ENCODE data around the gene SLC24A4.

The SLC24A4 gene, protein sequence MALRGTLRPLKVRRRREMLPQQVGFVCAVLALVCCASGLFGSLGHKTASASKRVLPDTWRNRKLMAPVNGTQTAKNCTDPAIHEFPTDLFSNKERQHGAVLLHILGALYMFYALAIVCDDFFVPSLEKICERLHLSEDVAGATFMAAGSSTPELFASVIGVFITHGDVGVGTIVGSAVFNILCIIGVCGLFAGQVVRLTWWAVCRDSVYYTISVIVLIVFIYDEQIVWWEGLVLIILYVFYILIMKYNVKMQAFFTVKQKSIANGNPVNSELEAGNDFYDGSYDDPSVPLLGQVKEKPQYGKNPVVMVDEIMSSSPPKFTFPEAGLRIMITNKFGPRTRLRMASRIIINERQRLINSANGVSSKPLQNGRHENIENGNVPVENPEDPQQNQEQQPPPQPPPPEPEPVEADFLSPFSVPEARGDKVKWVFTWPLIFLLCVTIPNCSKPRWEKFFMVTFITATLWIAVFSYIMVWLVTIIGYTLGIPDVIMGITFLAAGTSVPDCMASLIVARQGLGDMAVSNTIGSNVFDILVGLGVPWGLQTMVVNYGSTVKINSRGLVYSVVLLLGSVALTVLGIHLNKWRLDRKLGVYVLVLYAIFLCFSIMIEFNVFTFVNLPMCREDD

DNA sequence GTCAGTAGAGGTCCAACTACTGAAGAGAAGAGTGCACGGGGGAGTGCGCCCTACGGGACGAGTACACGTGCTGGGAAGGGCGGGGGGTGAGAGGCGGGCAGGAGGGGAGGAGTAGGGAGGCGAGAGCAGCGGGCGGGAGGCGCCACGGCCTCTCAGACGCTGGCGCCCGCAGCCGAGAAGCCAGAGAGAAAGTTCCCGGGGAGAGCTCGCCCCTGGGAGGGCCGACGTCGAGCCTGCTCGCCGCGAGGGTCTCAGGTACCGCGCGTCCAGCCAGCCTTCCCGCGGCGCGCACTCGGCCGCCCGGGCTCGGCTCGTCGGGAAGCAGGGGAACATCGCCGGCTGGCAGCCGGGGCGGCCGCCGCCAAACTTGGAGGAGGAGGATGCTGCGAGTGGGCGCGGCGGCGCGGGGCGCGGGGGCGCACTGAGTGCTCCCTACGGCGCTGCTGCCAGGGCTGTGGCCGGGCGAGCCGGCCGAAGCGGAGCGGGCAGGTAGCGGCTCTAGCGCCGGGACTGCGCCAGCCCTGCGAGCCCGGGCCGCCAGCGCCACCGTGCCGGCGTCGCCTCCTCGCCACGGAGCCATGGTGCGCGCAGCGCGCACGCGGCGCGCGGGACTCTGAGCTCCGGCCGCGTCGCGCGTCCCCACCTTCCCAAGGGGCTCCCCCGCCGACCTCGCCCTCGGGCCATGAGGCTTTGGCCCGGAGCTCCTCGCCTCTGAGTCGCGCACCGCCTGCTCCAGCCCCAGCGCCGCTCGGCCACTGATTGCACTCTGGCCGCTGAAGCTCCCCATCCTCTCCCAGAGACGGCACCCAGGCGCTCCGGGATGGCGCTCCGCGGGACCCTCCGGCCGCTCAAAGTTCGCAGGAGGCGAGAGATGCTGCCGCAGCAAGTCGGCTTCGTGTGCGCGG, at the start of gene SLC24A4:
Gene SLC24A4 (plus strand): TSS at position 155 of the 905 bp plus-strand sequence. CDS start 666 bp downstream, at position 821.
- DNase-seq (ENCODE audit: low read depth, low spot score): no peak
- no peak within 1 kb of the TSS for H3K27ac ChIP-seq

DNA sequence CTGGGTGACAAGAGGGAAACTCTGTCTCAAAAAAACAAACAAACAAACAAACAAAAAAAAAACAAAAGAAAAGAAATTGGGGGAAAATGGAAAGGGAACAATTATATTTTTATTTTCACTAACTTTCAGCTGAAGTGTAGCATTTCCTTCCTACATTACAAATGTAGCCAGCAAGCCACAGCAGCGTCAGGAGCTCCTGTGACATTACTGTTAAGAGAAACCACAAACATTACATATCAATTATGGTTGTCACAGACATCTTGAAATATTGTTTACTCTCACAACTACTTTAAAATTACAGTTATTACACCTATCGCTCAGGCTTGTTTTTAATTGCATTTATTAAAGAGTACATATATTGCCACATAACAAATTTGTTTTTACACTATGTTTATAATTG, 49.8 kb upstream of the SLC24A4 start:
- DNase-seq (ENCODE audit: low read depth, low spot score): no peak
- no peak overlapping the region for H3K27ac ChIP-seq

DNA sequence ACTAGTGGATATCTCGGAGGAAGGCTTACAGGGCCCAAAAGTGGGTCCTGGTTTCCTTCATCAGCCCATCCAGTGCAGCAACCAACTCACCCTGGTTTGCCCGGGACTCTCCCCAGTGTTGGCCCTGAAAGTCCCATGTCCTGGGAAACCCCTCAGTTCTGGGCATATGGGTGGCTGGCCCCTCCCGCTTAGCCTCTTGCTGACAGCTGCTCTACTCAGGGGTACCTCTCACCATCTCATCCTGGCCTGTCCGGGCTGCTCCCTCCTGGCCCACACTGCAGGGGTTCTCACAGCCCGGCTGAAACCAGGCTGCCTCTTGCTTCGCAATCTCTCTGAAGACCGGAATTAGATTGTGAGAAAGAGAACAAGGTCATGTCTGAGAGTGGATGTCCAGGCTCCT, 48.9 kb upstream of the SLC24A4 start:
- H3K27ac ChIP-seq: no peak overlapping the region
- no peak for DNase-seq (ENCODE audit: low read depth, low spot score)

DNA sequence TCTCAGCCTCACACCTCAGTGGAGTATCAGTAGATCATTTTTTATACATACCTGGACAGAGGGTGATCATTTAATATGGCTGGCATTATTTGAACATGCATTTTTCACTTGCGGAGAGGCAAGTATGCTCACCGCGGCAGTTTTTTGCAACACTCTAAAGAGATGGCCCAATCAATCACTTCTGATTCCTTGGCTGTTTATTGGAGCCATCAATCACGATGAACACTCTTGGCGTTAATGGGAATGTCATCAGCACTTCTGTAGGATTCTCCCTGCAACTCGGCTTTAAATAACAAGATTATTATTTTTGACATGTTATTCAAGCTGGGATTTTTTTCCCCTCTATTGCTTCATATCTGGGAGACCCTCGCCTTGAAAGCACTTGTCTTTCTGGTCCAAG, 46.9 kb upstream of the SLC24A4 start:
- no peak for DNase-seq (ENCODE audit: low read depth, low spot score)
- no peak overlapping the region for H3K27ac ChIP-seq

DNA sequence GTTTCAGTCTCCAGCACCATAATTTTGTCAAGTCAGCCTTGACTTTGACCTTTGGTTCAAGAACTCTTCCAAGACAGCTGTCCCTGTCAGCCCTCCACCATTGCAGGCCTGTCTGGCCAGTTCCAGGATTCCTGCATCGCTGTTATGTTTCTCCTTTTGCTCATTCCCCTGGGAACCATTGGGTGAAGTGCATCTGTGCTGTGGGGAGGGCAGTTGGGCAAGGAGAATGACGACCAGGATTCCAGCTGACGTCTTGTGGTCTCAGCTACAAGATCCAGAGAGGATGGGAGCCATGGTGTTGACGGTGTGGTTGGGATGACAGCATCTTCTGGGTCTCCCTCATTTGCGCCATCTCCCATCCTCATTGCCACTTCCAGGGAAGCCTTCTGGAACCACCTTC, 45.9 kb upstream of the SLC24A4 start:
- no peak overlapping the region for H3K27ac ChIP-seq
- no peak for DNase-seq (ENCODE audit: low read depth, low spot score)

DNA sequence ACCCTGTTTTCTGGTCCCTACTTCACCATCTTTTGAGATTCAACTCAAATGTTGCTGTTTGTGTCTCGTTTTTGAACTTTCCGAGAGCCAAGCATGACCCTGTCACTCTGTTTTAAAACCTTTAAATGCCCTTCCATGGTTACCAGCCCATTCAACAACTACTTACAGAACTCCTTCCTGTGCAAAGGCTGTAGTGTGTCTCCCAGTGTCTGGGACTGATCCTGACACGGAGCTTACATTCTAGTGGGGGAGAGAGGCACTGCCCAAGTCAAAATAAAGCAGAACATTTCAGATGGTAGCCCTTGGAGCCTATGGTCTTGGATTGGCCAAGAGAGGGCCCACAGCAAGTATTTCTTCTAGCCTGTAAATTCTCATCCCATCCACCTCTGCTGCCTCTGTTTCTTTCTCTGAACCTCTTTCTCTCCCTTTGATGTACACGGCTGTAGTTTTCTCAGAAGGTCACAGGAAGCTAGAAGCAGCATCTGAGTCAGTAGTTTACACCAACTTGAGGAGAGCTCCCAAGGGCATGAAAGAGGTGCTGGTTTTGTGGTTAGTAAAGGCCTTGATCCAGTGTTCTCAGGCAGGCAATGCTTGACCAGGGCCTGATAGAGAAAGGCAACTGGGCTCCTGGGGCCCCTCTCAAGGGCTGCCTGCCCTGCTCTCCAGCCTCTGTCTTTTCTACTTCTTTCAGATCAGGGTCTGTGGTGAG, 42.3 kb upstream of the SLC24A4 start:
- DNase-seq (ENCODE audit: low read depth, low spot score): no peak
- no peak overlapping the region for H3K27ac ChIP-seq

DNA sequence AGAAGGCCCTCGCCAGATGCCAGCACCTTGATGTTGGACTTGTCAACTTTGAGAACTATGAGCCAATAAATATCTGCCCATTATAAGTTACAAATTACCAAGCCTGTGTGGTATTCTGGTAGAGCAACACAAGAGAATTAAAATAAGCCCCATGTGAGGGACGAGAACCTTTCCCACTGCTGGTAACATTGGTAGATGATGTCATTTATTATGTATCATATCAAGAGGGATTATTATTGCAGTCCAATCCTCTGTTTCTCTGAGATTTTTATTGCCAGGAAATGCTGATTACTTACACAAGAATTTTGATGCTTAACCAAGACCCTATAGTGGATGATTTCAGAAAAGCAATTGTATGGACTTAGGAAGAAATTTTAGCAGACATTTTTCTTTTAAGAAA, 40.3 kb upstream of the SLC24A4 start:
- DNase-seq (ENCODE audit: low read depth, low spot score): no peak
- H3K27ac ChIP-seq: no peak overlapping the region

DNA sequence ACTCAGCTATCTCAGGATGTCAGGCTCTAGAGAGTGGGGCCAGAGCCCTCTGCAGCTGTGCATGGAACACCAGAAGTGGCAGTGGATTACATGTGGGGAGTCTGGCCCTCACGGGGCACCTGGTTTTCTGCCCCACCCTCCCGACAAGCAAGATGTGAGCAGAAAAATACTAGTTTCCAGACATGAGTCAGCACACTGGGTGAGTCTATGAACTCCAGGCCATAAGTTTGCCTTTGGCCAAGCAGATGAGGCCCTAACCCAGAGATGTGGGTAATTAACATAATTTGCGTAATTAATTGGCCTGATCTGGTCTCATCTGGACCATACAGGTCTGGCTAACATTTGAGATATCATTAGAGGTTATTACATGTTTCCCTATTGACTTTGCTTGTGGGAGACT, 37.7 kb upstream of the SLC24A4 start:
- no peak for DNase-seq (ENCODE audit: low read depth, low spot score)
- no peak overlapping the region for H3K27ac ChIP-seq

DNA sequence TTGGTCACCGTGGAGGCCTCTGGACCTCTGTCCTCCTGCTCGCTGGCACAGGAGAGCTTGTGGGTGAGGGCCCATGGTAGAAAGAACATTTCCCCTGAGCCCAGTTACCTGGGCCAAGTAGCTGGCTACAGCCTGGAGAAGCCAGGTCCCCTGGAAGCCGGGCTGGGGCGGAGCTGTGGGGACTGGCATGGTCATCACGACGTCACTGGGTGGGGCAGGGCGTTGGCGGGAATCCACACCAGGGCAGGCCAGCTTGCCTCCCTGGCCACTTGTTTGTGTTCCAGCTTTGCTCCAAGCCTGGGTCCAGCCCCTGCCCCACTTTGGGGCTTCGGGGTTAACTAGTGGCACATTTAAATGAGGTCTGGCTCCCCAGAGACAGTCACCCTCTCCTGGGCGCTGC, 35.0 kb upstream of the SLC24A4 start:
- no peak for DNase-seq (ENCODE audit: low read depth, low spot score)
- H3K27ac ChIP-seq: no peak overlapping the region

DNA sequence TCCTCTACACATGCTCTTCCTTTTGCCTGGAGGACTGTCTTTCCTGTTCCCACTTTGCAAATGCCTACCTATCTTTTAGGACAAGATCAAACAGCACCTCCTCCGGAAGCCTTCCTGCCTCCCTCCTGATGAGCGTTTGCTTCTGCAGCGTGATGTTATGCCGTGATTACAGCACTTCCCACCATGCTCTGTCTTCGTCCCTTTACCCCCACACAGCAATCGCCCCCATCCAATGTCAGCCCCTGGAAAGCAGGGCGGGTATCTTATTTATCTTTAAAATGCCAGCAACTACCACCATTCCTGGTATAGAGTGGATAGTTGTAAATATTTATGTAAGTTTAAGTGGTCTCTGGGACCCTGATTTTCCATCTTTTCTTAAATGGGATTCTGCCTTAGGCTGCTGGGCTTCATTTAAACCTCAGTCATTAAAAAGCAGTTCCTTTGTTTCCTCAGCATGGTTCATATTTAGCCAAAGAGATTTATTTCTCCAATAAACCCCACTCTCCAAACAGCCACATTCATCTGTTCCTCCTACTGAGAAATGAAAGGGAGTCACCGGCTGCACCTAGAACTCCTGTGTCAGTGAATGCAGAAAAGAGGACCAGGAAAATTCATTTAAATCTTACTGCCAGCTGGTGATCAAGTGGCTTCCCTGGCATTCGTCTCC, 33.8 kb upstream of the SLC24A4 start:
- no peak overlapping the region for H3K27ac ChIP-seq
- DNase-seq (ENCODE audit: low read depth, low spot score): no peak

DNA sequence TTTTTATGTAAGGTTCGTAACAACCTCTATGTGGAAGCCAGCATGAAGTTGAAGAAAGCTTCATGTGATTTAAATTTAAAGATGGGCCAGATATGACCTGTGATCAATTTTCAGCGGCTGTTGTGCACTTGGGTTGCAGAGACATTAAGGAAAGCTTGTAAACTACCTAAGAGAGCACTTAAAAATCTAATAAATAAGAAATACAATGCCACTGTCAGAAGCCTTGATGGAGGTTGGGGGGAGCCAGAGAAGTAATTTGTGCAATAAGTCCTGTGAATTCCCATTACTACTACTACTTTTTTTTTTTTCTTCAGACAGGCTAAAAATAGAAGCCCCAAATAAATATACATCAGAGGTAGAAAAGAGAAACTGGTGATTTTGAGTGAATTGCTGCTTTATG, 30.3 kb upstream of the SLC24A4 start:
- no peak for DNase-seq (ENCODE audit: low read depth, low spot score)
- H3K27ac ChIP-seq: no peak overlapping the region

DNA sequence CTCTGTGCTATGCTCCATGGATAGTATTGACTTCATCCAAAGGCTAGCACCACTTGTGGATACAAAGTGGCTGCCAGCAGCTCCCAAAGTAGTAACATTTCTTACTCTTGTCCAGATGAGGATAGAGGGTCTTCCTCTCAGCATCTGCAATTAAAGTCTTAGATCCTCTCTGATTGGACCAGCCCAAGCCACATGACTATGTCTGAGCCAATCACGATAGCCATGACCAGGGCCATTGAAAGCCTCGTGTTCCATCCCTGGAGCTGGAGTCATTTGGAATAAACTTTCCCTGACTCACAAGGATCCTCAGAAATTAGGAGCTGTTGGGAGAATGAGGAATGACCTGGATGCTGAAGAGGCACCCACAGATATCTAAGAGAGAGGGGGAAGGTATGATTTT, 28.5 kb upstream of the SLC24A4 start:
- DNase-seq (ENCODE audit: low read depth, low spot score): no peak

DNA sequence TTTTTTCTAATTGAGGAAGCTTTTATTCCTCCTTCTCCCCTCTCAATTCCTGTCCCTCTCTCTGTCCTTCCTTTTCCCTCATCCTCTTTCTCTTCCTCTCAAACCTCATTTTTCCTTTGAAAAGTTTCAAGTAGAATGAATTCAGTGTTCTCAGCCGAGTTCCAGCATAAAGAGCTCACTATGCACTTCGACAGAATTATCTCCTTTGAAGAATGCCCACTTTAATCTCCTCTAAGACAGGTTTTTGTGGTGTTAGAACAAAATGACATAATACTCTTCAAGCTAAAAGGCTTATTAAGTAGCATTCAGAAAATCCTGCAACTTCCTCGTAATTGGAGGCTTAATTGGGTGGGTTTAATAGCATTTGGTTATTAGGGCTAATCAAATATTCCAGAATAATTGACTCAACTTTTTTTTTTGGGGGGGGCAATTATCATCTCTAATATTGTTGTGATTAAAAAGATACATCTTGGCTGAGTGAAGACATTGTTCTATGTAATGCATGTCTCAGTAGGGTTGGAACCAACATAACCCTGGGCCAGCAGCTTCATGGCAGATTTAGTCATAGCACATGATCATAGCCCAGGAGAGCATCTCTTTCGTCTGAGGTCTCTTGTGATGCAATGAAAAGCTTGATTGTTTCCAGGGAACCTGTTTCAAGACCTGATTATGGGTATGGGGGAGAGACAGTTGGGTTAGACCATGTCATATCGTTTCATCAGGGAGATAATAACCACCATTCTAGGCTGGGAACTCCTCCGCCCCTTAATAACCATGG, 25.0 kb upstream of the SLC24A4 start:
- no peak for DNase-seq (ENCODE audit: low read depth, low spot score)
- no peak overlapping the region for H3K27ac ChIP-seq

More for the DNA sequence above, 28.5 kb upstream of the SLC24A4 start:
- no peak overlapping the region for H3K27ac ChIP-seq

DNA sequence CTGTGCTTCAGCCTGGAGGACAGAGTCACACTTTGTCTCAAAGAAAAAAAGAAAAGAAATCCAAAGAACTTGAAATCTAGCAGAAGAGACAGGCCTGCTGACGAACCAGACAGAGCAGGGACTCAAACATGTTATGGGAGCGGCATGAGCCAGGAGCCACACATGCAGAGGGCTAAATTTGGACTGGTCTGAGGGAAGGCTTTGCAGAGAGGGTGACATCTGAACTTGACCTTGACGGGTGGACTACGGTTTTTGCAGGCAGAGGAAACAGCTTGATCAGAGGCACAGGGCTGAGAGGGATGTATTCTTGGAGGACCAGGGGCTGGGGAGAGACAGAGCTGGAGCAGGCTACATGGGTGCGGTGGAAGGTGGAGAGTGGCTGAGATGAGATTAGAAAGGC, 20.5 kb upstream of the SLC24A4 start:
- H3K27ac ChIP-seq: no peak overlapping the region
- DNase-seq (ENCODE audit: low read depth, low spot score): no peak

DNA sequence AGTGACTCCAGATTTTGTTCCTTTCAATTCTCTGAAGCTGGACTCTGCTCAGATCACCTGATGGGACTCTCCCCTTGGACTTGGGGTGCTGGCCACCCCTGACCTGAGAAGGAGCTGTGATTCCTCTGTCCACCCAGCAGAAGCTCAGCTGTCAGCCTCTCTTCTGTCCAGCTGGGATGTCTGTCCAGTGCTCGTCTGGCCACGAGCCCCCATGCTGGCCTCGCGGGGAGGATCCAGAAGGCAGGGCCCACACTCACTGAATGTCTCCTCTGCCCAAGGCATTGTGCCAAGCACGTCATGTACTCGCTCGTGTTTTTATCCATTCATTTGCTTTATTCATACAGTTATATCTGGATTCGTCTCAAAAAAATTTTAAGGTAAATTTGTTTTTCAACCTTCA, 14.2 kb upstream of the SLC24A4 start:
- no peak overlapping the region for H3K27ac ChIP-seq
- DNase-seq (ENCODE audit: low read depth, low spot score): no peak

DNA sequence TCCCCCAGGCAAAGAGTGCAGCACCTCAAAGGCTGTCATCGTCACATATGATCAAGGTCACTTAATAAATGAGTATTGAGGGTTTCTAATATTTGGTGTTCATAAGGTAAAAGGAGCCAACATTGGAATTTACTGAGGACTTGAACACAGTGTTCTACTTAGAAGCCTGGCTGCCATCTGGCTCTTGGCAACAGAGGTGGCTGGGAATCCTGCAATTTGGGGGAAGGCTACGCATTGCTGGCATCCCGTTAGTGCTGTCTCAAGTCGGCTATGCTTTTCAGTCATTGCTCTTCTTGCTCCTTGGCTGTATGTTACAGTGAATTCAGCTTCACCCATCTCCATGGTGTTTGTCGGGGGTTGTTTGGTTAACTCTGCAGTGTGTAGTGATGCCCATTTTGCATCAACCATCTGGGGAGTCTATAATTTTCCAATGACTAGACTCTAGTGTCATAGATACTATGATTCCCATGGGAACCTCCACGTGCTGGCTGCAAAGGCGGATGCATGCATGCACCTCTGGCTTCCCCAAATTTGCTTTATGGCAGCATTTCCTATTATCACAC, 12.9 kb upstream of the SLC24A4 start:
- no peak for DNase-seq (ENCODE audit: low read depth, low spot score)

DNA sequence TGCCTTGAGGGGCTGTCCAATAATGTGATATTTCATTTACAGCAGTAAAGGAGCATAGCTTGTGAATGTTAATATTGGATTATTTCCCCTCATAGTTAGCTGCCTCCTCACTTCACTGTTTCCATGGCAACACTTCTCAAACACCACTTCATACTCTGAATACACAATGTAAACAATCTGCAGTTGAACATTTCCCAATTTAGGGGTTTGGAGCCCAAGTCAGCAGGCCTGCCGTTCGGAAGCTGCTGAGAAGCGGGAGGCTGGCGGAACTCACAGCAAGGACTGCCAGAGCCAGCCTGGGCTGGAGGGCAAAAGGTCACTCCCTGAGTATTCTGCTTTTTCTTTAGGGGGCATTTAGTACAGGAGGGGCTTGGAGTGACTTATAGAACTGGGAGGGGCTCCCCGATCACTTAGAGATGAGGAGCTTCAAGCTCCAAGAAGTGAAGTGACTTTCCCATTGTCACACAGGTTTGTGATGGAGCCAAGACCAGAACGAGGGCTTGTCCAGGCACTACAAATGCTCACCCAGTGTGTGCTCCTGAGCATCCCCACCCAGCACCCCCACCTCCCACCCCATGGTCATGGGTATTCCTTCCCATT, 12.1 kb upstream of the SLC24A4 start:
- H3K27ac ChIP-seq: no peak overlapping the region
- DNase-seq (ENCODE audit: low read depth, low spot score): no peak

More for the DNA sequence above, 12.9 kb upstream of the SLC24A4 start:
- H3K27ac ChIP-seq: no peak overlapping the region

DNA sequence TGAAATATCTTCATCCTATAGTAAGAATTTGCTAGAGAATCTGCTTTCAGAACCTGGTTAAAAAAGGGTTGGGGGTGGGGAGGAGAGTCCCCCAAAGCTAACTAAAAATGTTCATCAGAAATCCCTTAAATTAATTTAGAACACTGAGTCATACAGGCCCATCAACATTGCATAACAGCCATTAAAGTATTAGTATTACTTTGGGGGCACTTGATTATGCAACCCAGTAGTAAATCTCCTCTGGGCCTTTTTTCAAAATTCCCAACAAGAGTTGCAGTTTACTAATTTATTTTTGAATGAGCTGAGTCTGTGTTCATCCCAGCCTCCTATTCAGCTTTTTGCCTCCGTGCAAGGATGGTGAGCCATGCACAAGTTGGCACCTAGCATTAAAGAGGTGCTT, 8.8 kb upstream of the SLC24A4 start:
- H3K27ac ChIP-seq: no peak overlapping the region
- no peak for DNase-seq (ENCODE audit: low read depth, low spot score)
